Stimulated activated CD4-positive, alpha-beta T cell treated with anti-CD3 and anti-CD28 coated beads, Interleukin-4, amount 100 ng/mL, for 48 hours (primary cell): ENCODE results near the gene VEPH1.

Experiments
- DNase-seq, 2 donors: peaks; one replicate each; pipeline ENCODE4 v3.0.0-alpha.2; 2020; ENCODE audit warnings: low read depth in 2 of 2

The VEPH1 gene

GRCh38 chr3:157477441-157477840, 25.8 kb downstream of the VEPH1 start:
- no peak for DNase-seq

GRCh38 chr3:157475921-157476414, 27.2 kb downstream of the VEPH1 start:
- DNase-seq, result no peak

GRCh38 chr3:157472648-157473047, 30.6 kb downstream of the VEPH1 start:
- no peak for DNase-seq

- DNase-seq, result no peak
These were observed 32.2 kb downstream of the VEPH1 start for GRCh38 chr3:157471064-157471463.

GRCh38 chr3:157469561-157470294, 33.5 kb downstream of the VEPH1 start:
- DNase-seq, result no peak

GRCh38 chr3:157467200-157467599, 36.0 kb downstream of the VEPH1 start:
- no peak for DNase-seq

- DNase-seq, result no peak
These were observed 37.5 kb downstream of the VEPH1 start for GRCh38 chr3:157465741-157466140.

GRCh38 chr3:157464321-157464720, 38.9 kb downstream of the VEPH1 start:
- no peak for DNase-seq

- no peak for DNase-seq
These were observed 39.4 kb downstream of the VEPH1 start for GRCh38 chr3:157463816-157464215.

- DNase-seq, result no peak
These were observed 43.0 kb downstream of the VEPH1 start for GRCh38 chr3:157460253-157460652.

- DNase-seq, result no peak
These were observed 43.5 kb downstream of the VEPH1 start for GRCh38 chr3:157459706-157460105.

GRCh38 chr3:157453824-157454223, 49.4 kb downstream of the VEPH1 start:
- no peak for DNase-seq

- DNase-seq, result no peak
These were observed 51.1 kb downstream of the VEPH1 start for GRCh38 chr3:157452097-157452496.

- no peak for DNase-seq
These were observed 56.1 kb downstream of the VEPH1 start for GRCh38 chr3:157447026-157447694.

GRCh38 chr3:157445857-157446256, 57.4 kb downstream of the VEPH1 start:
- DNase-seq, result no peak

GRCh38 chr3:157444797-157445184, 58.4 kb downstream of the VEPH1 start:
- DNase-seq, result no peak

GRCh38 chr3:157443905-157444796, 59.1 kb downstream of the VEPH1 start:
- no peak for DNase-seq

GRCh38 chr3:157442729-157443128, 60.5 kb downstream of the VEPH1 start:
- no peak for DNase-seq

GRCh38 chr3:157441102-157441624, 62.1 kb downstream of the VEPH1 start:
- DNase-seq, result no peak

GRCh38 chr3:157438194-157438730, 65.0 kb downstream of the VEPH1 start:
- DNase-seq, result no peak

GRCh38 chr3:157436583-157437291, 66.5 kb downstream of the VEPH1 start, which contains the start of gene PTX3:
Gene PTX3, plus strand, starts transcription at chr3:157436850. Its CDS starts 84 bp downstream, at chr3:157436934.
- DNase-seq, result no peak
